ENCODE data around the gene PXN.

DNA sequence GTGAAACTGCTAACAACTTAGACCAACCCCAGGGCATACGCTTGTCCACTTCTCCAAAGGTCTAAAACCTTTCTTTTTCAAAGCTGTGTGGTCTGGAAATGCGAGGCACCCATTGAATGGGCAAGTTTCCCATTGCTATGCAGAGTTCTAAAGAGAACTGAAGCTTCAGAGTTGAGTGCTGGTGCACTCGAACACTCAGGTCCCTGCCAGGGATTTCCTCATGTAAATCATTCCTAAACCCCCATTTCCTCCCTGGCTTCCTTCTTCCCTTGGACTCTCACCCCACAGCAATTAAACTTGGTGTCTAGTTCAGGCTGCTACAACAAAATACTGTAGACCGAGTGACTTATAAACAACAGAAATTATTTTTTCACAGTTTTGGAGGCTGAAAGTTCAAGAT, 2.2 kb upstream of the PXN start:
- TF ChIP-seq ARNTL (CRISPR knock-in tag; IDR thresholded peaks at IDR 0.05; ENCODE audit: borderline replicate concordance, low read depth): no peak
- TF ChIP-seq, protein P1, sequence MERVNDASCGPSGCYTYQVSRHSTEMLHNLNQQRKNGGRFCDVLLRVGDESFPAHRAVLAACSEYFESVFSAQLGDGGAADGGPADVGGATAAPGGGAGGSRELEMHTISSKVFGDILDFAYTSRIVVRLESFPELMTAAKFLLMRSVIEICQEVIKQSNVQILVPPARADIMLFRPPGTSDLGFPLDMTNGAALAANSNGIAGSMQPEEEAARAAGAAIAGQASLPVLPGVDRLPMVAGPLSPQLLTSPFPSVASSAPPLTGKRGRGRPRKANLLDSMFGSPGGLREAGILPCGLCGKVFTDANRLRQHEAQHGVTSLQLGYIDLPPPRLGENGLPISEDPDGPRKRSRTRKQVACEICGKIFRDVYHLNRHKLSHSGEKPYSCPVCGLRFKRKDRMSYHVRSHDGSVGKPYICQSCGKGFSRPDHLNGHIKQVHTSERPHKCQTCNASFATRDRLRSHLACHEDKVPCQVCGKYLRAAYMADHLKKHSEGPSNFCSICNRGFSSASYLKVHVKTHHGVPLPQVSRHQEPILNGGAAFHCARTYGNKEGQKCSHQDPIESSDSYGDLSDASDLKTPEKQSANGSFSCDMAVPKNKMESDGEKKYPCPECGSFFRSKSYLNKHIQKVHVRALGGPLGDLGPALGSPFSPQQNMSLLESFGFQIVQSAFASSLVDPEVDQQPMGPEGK (CRISPR knock-in tag; IDR thresholded peaks at IDR 0.05; ENCODE audit: borderline replicate concordance): no peak
- no peak for TF ChIP-seq PPARA (CRISPR knock-in tag; IDR thresholded peaks at IDR 0.05; ENCODE audit: borderline replicate concordance)
- TF ChIP-seq, protein P2, sequence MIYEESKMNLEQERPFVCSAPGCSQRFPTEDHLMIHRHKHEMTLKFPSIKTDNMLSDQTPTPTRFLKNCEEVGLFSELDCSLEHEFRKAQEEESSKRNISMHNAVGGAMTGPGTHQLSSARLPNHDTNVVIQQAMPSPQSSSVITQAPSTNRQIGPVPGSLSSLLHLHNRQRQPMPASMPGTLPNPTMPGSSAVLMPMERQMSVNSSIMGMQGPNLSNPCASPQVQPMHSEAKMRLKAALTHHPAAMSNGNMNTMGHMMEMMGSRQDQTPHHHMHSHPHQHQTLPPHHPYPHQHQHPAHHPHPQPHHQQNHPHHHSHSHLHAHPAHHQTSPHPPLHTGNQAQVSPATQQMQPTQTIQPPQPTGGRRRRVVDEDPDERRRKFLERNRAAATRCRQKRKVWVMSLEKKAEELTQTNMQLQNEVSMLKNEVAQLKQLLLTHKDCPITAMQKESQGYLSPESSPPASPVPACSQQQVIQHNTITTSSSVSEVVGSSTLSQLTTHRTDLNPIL (CRISPR knock-in tag; IDR thresholded peaks at IDR 0.05; ENCODE audit: low read depth): no peak

Measured in SK-N-SH treated with all-trans-retinoic acid at 6 μM for 48 hours (cell line).